Esophagus squamous epithelium (tissue), 5 donors: Measurements from ENCODE around the gene PHACTR3. TPM values are rescaled to one million over a fixed set of nuclear protein-coding genes. Genes with fewer than 3 reads are reported as not detected.
A peak's percentile ranks its signal among the peaks of the same experiment; 100 is the strongest.

Experiments used
- DNase-seq: peaks from one replicate; lab custom pipeline; 2025; lab: John Stamatoyannopoulos, UW
- H3K27ac ChIP-seq, 4 donors: fragments of 200-600 bp; sonication (generic); one replicate each; pipeline ENCODE4 v1.5.1; 2016 to 2019; ENCODE audit warnings: mild to moderate bottlenecking in 1 of 4
- H3K27me3 ChIP-seq, 4 donors: fragments of 200-600 bp; sonication (generic); 1 replicate in 3 of 4; 2 replicates in 1 of 4; pipeline versions ENCODE4 v1.5.1 to v1.6.0; 2017 to 2021; ENCODE audit warnings: antibody characterized with exemption in 1 of 4
- H3K36me3 ChIP-seq, 3 donors: fragments of 200-600 bp; sonication (generic); one replicate each; pipeline ENCODE4 v1.5.1; 2016 to 2019
- H3K4me1 ChIP-seq, 3 donors: fragments of 200-600 bp; sonication (generic); one replicate each; pipeline ENCODE4 v1.5.1; 2017 to 2019
- H3K4me3 ChIP-seq, 4 donors: fragments of 200-600 bp; sonication (generic); 1 replicate in 3 of 4; 2 replicates in 1 of 4; pipeline ENCODE4 v1.5.1; 2016 to 2019; ENCODE audit warnings: mild to moderate bottlenecking in 2 of 4, moderate library complexity in 1 of 4
- H3K9me3 ChIP-seq, 3 donors: fragments of 200-600 bp; sonication (generic); one replicate each; pipeline ENCODE4 v1.5.1; 2016 to 2019
- CTCF ChIP-seq, 6 experiments: fragments of 450-650 bp in 4 of 6; fragments of 200-600 bp in 2 of 6; sonication (generic) in 2 of 6; IDR thresholded peaks; one replicate each; pipeline ENCODE4 v1.5.1; 2016 to 2019; ENCODE audit warnings: antibody characterized with exemption in 6 of 6, mild to moderate bottlenecking in 4 of 6, moderate library complexity in 4 of 6
- POLR2A ChIP-seq, 4 donors: fragments of 450-650 bp; IDR thresholded peaks; one replicate each; pipeline ENCODE4 v1.6.1; 2017; ENCODE audit warnings: antibody characterized with exemption in 4 of 4, mild to moderate bottlenecking in 4 of 4, moderate library complexity in 3 of 4
- WGBS, 2 donors: methylation state at CpG; one replicate each; pipeline ENCODE4 v1.1.5; 2018; 5-methylcytosine and 5-hydroxymethylcytosine counted together
- intact Hi-C: fragments of 100-400 bp; cut with DNase I; formaldehyde crosslinking; loops from one replicate; pipeline ENCODE4 v1.15.0; 2022
- total RNA-seq, 4 donors: library from RNA; depleted of rRNA; stranded (reverse); fragments of >200 nt; gene quantifications; one replicate each; pipeline ENCODE4 v1.1.0, GENCODE V29; 2016
- donor health status: DM: yes; HTN: yes; CAD: no.

Gene PHACTR3
- total RNA-seq, 4 donors from 2014 or later, result 0.13 to 2.5 (median 0.32) TPM

- intact Hi-C loops, result no loop called here
- DNase-seq, result no peak
- H3K27me3 ChIP-seq, result peaks cover 0 to 93% (median 12%) of the 10 kb centered on the region in 4 donors
Observed at GRCh38 chr20:59575216-59575615, 29.1 kb upstream of the PHACTR3 start.

GRCh38 chr20:59575653-59576052 is 28.7 kb upstream of the PHACTR3 start:
- Histone ChIP-seq H3K4me3 (no peak overlapping the region), H3K9me3 (no peaks in the 10 kb centered on the region), H3K27ac (no peak overlapping the region), H3K4me1 (peaks cover 4 to 27% (median 5%) of the 10 kb centered on the region in 3 donors), H3K36me3 (no peaks in the 10 kb centered on the region), H3K27me3 (peaks cover 0 to 91% (median 12%) of the 10 kb centered on the region in 4 donors)
- intact Hi-C loops, result no loop called here
- no peak for DNase-seq
- no peak for TF ChIP-seq POLR2A (IDR thresholded peaks at IDR 0.05)
- TF ChIP-seq CTCF (IDR thresholded peaks at IDR 0.05), result no peak
- 67 to 100% methylated on average over 1 of the region's 1 CpG for WGBS, 2 donors

More at GRCh38 chr20:59575216-59575615, 29.1 kb upstream of the PHACTR3 start:
- Histone ChIP-seq H3K9me3 (no peaks in the 10 kb centered on the region), H3K27ac (no peak overlapping the region), H3K36me3 (no peaks in the 10 kb centered on the region), H3K4me3 (no peak overlapping the region), H3K4me1 (peaks cover 4 to 26% (median 5%) of the 10 kb centered on the region in 3 donors)
- no peak for TF ChIP-seq CTCF (IDR thresholded peaks at IDR 0.05)
- TF ChIP-seq POLR2A (IDR thresholded peaks at IDR 0.05), result no peak
- 42 to 86% methylated on average over 2 to 5 of the region's 5 CpGs for WGBS, 2 donors

- no peak overlapping the region for H3K4me3 ChIP-seq
- intact Hi-C loops, result no loop called here
- 55 to 100% methylated on average over 1 to 6 of the region's 18 CpGs for WGBS, 2 donors
- no peak overlapping the region for H3K27ac ChIP-seq
- TF ChIP-seq CTCF (IDR thresholded peaks at IDR 0.05), result no peak
- no peak for TF ChIP-seq POLR2A (IDR thresholded peaks at IDR 0.05)
- DNase-seq, result no peak
- no peaks in the 10 kb centered on the region for H3K36me3 ChIP-seq
- H3K4me1 ChIP-seq, result peaks cover 4 to 27% (median 5%) of the 10 kb centered on the region in 3 donors
- no peaks in the 10 kb centered on the region for H3K9me3 ChIP-seq
- H3K27me3 ChIP-seq, result peaks cover 0 to 86% (median 12%) of the 10 kb centered on the region in 4 donors
Observed at GRCh38 chr20:59576216-59576953, 28.0 kb upstream of the PHACTR3 start.

- WGBS, 2 donors, result 4 to 33% methylated on average over 3 to 17 of the region's 95 CpGs
- Histone ChIP-seq H3K27me3 (peaks cover 0 to 84% (median 11%) of the 10 kb centered on the region in 4 donors), H3K4me1 (peaks cover 0 to 19% (median 0%) of the 10 kb centered on the region in 3 donors), H3K27ac (peak overlapping the region in 1 of 4 donors; percentile 13), H3K9me3 (no peaks in the 10 kb centered on the region), H3K36me3 (no peaks in the 10 kb centered on the region), H3K4me3 (peak overlapping the region in 3 of 4 donors; percentile 25 to 53 (median 29))
- intact Hi-C loops, result no loop called here
- TF ChIP-seq CTCF (IDR thresholded peaks at IDR 0.05), result no peak
- TF ChIP-seq POLR2A (IDR thresholded peaks at IDR 0.05), result no peak
- DNase-seq, result no peak
Observed at GRCh38 chr20:59577037-59577808, 27.1 kb upstream of the PHACTR3 start.
